Ecto neural progenitor cell (in vitro differentiated cells): ENCODE measurements around the gene EVI5L.
A peak's percentile ranks its signal among the peaks of the same experiment; 100 is the strongest.

ENCODE experiments used
- DNase-seq: peaks from one replicate; pipeline ENCODE4 v3.0.0-alpha.2; 2018; ENCODE audit warnings: low spot score

Gene EVI5L

GRCh38 chr19:7860714-7861618 lies 30.9 kb downstream of the EVI5L start:
- DNase-seq = no peak

- DNase-seq = peak; percentile 68
These were observed 31.8 kb downstream of the EVI5L start for GRCh38 chr19:7861619-7862412.

- peak; percentile 98 for DNase-seq
These were observed 32.5 kb downstream of the EVI5L start for GRCh38 chr19:7862413-7862951.

GRCh38 chr19:7863157-7863970 lies 33.3 kb downstream of the EVI5L start:
- DNase-seq = no peak

- no peak for DNase-seq
These were observed 34.1 kb downstream of the EVI5L start for GRCh38 chr19:7863971-7864689.

- DNase-seq = no peak
These were observed 34.7 kb downstream of the EVI5L start for GRCh38 chr19:7864690-7865074.

- no peak for DNase-seq
These were observed 35.4 kb downstream of the EVI5L start for GRCh38 chr19:7865262-7865911.

- DNase-seq = no peak
These were observed 36.5 kb downstream of the EVI5L start for GRCh38 chr19:7866399-7867091.

- no peak for DNase-seq
These were observed 37.2 kb downstream of the EVI5L start for GRCh38 chr19:7867092-7867844.

- DNase-seq = no peak
These were observed 38.3 kb downstream of the EVI5L start for GRCh38 chr19:7868326-7868670.

- DNase-seq = peak; percentile 94
These were observed 38.8 kb downstream of the EVI5L start for GRCh38 chr19:7868671-7869452.

- DNase-seq = peak; percentile 91
These were observed 39.5 kb downstream of the EVI5L start for GRCh38 chr19:7869453-7869909.

- DNase-seq = peak; percentile 90
These were observed 40.0 kb downstream of the EVI5L start for GRCh38 chr19:7869910-7870511.

- DNase-seq = peak; percentile 92
These were observed 40.8 kb downstream of the EVI5L start for GRCh38 chr19:7870571-7871436.

- peak; percentile 100 for DNase-seq
These were observed 41.7 kb downstream of the EVI5L start for GRCh38 chr19:7871437-7872305.
